ENCODE data around the gene NKX6-2.
"Not testable (repeated sequence)": the region's sequence is repeated elsewhere in the genome, so short reads cannot be mapped to it uniquely, and the experiment has no call there.

Gene NKX6-2

GRCh38 chr10:132780356-132780755, 5.6 kb downstream of the NKX6-2 start:
- no peak for DNase-seq (ENCODE audit: low read depth in 2 of 2)

DNA sequence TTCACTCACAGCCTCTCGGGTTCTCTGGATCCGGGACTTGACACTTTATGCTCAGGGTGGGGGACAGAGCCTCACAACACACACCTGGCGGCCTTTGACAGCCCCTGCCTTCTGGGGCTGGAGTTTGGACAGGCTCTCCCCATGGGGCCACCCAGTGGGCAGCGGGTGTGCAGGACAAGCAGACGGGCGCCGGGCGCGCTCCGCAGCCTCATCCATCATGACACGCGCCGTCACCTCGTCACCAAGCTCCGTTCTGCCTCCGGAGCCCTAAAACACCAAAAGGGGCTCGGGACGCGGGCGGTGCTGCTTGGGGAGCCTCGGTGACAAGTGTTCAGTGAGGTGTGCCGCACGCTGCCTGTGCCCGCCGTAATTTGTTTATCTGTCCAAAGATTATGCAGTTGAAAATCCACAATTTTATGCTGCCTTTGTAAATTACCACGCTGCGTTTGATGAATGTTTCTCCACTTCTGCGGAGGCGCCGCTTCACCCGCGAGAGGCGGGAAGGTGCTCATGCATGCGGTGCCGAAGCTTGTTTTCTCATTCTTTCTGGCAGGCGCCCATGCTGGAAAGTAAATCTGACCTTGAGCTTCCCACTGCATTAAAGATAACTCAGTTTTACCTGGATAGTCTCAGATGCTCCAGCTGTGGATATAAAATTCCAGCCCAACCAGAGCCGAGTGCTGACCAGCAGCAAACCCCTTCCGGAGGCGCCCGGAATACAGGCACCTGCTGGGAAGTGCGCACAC, 6.2 kb downstream of the NKX6-2 start:
- DNase-seq (ENCODE audit: low read depth in 2 of 2) = no peak

DNA sequence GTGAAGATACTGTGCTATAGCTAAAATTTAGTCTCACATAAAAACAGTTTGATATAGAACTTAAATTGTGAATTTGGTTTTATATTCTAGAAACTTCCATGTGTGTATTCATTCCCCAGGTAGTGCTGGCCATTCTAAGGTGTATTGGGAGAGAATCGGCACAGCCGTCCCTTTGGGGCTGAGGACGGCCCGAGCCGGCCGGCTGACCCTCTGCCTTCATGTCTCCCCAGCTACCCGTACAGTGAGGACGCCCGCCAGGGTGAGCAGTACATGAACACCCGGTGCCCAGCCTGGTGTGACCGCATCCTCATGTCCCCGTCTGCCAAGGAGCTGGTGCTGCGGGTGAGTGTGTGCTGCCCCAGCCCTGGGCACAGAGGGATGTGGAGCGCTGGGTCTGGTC, 8.5 kb downstream of the NKX6-2 start:
- no peak for DNase-seq (ENCODE audit: low read depth in 2 of 2)

- no peak for DNase-seq (ENCODE audit: low read depth in 2 of 2)
Measured at GRCh38 chr10:132776821-132777220, 9.1 kb downstream of the NKX6-2 start.

- no peak for DNase-seq (ENCODE audit: low read depth in 2 of 2)
Measured at GRCh38 chr10:132776186-132776585, 9.8 kb downstream of the NKX6-2 start.

DNA sequence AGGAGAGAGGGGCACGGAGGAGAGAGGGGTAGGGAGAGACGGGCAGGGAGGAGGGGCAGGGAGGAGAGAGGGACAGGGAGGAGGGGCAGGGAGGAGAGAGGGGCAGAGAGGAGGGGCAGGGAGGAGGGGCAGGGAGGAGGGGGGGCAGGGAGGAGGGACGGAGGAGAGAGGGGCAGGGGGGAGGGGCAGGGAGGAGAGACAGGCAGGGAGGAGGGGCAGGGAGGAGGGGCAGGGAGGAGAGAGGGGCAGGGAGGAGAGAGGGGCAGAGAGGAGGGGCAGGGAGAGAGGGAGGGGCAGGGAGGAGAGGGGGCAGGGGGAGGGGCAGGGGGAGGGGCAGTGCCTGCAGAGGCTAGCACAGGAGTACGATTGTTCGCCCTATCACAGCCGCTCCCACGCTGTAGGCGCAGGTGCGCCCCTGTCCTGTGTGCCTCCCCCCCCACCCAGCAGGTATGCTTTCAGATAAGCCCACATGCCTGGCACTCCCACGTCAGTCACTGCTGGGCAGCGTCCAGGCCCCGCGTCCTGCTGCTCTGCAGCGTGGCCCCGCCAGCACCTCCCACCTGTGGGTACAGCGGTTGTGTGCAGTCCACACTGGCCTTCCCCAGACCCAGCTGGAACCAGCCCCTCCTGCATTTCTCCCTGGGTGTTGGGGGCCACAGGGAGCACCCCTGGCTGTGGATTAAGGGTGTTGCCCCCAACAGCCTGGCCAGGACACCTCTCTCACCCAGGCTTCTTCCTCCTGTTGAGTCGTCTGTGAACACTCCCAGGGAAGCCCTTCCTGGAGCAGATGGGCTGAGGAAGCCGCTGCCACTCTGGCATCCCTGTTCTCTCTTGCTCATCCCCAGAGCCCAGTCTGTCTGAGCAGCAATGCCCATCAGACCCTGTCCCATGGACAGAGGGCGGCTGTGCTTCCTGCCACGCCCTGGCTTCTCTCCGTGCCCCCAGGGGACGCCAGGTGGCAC, 10.8 kb downstream of the NKX6-2 start:
- no peak for DNase-seq (ENCODE audit: low read depth in 2 of 2)

DNA sequence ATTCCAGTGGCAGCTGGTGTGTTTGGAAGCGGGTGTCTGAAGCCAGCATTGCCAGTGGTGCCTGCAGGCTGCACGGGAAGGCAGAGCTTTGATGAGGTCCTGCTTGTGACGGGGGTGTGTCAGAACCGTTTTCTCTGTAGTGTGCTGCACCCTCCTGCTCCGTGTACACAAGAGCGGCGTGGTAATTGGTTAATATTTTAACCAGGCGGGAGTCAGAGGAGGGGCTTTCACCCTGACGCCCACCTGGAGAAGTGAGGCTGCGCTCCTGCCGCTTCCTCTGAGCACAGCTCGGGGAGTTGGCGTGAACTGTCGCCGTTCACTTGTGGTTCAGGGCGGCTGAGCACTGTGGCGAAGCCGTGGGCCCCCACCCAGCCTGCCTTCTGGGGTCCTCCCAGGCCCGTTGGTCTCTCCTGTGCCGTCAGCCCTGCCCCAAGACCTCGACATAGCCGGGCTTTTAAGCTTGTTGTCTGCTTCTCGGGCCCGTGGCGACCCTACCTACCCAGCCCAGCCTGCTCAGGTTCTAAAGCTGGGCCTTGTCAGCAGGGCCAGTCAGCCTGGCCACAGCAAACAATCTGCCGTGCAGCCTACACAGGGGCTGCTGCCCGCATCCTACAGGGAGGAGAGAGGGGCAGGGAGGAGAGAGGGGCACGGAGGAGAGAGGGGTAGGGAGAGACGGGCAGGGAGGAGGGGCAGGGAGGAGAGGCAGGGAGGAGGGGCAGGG, 11.6 kb downstream of the NKX6-2 start:
- DNase-seq (ENCODE audit: low read depth in 2 of 2) = no peak

DNA sequence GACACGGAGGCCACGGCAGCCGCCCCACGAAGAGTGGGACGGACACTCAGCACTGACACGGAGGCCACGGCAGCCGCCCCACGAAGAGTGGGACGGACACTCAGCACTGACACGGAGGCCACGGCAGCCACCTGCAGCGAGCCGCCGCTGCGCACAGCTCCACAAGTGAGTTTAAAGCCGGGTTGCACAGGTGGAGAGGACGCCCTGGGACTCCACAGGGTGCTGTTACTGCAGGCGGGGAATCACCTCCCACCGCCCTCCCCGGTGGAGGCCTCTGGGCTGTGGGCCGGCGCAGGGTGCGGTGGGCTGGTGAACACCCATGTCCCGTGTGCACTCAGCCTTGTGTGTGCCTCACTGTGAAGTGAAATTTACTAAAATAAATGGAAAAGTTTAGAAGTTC, 13.1 kb downstream of the NKX6-2 start:
- not testable (repeated sequence) for DNase-seq (ENCODE audit: low read depth in 2 of 2)

DNA sequence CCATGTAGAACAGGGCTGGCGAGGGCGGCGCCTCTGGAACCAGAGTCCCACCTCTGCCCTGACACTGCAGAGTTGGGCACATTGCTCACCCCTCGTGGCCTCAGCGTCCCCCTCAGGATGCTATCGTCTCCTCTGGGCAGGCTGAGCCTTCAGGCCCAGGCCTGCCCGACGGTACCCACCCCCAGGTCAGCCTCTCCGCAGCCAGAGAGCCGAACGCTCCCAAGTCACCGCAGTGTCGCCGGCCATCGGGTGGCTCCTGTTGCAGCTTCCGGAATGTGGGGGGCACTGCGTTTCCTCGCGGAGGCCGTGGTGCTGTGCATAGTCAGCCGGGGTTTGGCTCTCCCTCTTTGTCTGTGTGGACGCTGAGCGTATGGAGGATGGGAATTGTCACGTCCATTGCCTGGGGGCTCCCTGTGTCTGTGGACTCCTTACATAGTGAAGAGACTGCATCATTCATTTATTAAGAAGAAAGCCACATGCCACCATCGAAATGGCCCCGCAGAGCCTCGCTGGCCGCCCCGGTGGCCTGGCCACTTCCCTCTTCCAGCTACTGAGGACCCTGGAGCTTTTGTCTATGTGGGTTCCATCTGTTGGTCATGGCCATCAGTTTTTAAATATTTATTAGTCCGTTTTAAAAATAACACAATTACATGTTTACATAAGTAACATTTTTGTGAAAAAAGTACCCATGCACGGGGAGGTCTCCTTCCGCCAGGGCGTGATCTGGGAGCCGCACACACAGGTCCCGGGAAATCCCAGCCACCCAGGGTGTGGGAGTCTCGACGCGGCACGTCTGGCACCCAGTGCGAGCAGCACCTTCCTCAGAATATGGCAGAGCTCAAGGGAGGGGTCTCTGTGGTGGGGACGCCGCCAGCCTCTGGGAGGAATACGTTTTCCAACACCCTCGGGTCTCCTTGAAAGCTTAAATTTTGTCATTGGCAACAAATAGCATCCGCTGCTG, 15.6 kb downstream of the NKX6-2 start:
- no peak for DNase-seq (ENCODE audit: low read depth in 2 of 2)

GRCh38 chr10:132768346-132769248, 17.4 kb downstream of the NKX6-2 start:
- DNase-seq (ENCODE audit: low read depth in 2 of 2) = no peak

GRCh38 chr10:132766291-132766690, 19.7 kb downstream of the NKX6-2 start:
- DNase-seq (ENCODE audit: low read depth in 2 of 2) = no peak

- no peak for DNase-seq (ENCODE audit: low read depth in 2 of 2)
Measured at GRCh38 chr10:132765435-132765834, 20.5 kb downstream of the NKX6-2 start.

DNA sequence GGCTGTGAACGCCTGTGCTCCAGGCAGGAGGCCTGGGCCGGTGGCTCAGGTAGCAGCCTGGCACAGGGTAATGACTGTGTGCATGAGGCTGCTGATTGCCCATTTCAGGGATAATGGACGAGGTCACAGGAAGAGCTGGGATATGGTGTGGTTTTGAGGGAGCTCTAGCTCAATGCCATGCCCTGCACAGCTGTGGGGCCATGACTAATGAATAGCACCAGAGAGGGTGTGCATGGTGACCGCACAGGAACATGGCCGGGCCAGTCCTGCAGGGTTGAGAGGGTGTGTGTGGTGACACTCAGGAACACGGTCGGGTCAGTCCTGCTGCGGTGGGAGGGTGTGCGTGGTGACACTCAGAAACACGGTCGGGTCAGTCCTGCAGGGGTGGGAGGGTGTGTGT, 21.8 kb downstream of the NKX6-2 start:
- DNase-seq (ENCODE audit: low read depth in 2 of 2) = no peak

GRCh38 chr10:132763545-132763944, 22.4 kb downstream of the NKX6-2 start:
- no peak for DNase-seq (ENCODE audit: low read depth in 2 of 2)

GRCh38 chr10:132762267-132762666, 23.7 kb downstream of the NKX6-2 start:
- no peak for DNase-seq (ENCODE audit: low read depth in 2 of 2)

DNA sequence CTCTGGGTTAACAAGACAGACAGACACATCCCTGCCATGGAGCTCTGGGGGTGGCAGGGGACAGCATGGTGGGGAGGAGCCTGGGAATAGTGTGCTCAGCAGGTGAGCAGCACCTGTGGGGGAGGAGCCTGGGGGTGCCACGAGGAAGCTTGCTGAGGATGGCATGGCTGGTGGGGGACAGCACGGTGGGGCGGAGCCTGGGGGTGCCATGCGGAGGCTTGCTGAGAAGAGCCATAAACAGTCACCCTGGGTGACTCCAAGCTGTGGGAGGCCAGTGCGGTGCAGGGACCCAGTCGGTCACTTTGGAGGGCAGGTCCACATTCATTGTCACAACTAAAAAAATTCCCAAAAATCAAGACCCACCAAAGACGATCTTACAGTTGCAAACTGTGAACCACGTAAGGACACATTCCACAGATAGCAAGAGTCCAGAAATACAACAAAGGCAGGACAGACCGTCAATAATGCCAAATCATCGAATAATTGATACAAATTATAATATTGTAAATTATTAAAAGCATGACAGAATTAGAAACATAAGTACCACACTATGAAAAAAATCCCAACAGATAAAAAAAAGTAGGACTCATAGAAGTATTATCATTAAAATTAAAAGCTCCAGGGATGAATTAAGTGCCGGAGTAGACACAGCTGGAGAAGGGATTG, 24.4 kb downstream of the NKX6-2 start:
- DNase-seq (ENCODE audit: low read depth in 2 of 2) = no peak

DNA sequence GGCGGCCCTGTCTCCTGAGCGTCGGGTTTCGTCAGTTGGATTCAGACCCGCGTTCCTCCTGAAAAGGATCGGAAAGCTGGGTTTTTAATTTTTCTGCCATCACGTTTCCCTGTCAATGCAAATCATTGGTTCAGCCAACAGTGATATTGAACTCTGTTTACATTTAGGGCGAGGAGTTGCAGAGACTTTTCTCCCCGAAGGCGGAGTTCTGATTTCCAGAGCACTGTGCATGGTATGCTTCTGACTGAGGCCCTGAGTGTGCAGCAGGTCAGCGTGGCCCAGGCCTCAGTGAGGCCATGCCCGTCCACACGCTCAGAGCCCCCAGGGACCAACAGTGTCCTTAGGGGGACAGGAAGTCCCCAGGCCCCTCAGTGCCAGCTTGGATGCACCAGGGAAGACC, 27.1 kb downstream of the NKX6-2 start:
- no peak for DNase-seq (ENCODE audit: low read depth in 2 of 2)

- DNase-seq (ENCODE audit: low read depth in 2 of 2) = no peak
Measured at GRCh38 chr10:132757171-132757570, 28.8 kb downstream of the NKX6-2 start.

- DNase-seq (ENCODE audit: low read depth in 2 of 2) = no peak
Measured at GRCh38 chr10:132756591-132756990, 29.4 kb downstream of the NKX6-2 start.

All from stimulated activated CD8-positive, alpha-beta memory T cell treated with anti-CD3 and anti-CD28 coated beads, Interleukin-7, amount 100 ng/mL, for 1 hour (primary cell).